ENCODE measurements around the gene TMEM176A. TPM values are rescaled to one million over a fixed set of nuclear protein-coding genes. Genes with fewer than 3 reads are reported as not detected.

Gene TMEM176A
- total RNA-seq, 2 experiments from 2014 or later, result not detected

GRCh38 chr7:150829426-150829825 is 28.9 kb downstream of the TMEM176A start:
- Mint-ChIP-seq H3K9me3 (no peaks in the 10 kb centered on the region), H3K27ac (no peak overlapping the region), H3K27me3 (peaks cover 29% of the 10 kb centered on the region), H3K4me3 (no peak overlapping the region), H3K36me3 (ENCODE audit: low read depth) (no peaks in the 10 kb centered on the region), H3K4me1 (ENCODE audit: low read depth) (no peaks in the 10 kb centered on the region)
- intact Hi-C loops (cut with micrococcal nuclease), result no loop called here
- TF ChIP-seq CTCF (IDR thresholded peaks at IDR 0.05), result no peak
- POLR2A ChIA-PET, result no interaction called here
- ATAC-seq (no peak), DNase-seq (no peak)
- CTCF ChIA-PET, result interaction anchor here (0.6 kb wide), 1 partner anchor 51 kb away, joined by 4 read pairs; no protein-coding TSS in a partner anchor

GRCh38 chr7:150830937-150831336 is 30.4 kb downstream of the TMEM176A start:
- H3K27me3 Mint-ChIP-seq, result peaks cover 29% of the 10 kb centered on the region
- H3K9me3 Mint-ChIP-seq, result no peaks in the 10 kb centered on the region
- no peaks in the 10 kb centered on the region for H3K36me3 Mint-ChIP-seq (ENCODE audit: low read depth)
- ATAC-seq (no peak), DNase-seq (no peak)
- no peak for TF ChIP-seq CTCF (IDR thresholded peaks at IDR 0.05)
- no peaks in the 10 kb centered on the region for H3K4me1 Mint-ChIP-seq (ENCODE audit: low read depth)
- intact Hi-C loops (cut with micrococcal nuclease), result no loop called here
- H3K27ac Mint-ChIP-seq, result no peak overlapping the region
- no peak overlapping the region for H3K4me3 Mint-ChIP-seq
- CTCF ChIA-PET, result no interaction called here
- POLR2A ChIA-PET, result no interaction called here

- no peak for ATAC-seq
- intact Hi-C loops (cut with micrococcal nuclease), result no loop called here
- Mint-ChIP-seq H3K4me3 (no peak overlapping the region), H3K36me3 (ENCODE audit: low read depth) (no peaks in the 10 kb centered on the region), H3K9me3 (no peaks in the 10 kb centered on the region), H3K27ac (no peak overlapping the region), H3K27me3 (peaks cover 27% of the 10 kb centered on the region), H3K4me1 (ENCODE audit: low read depth) (no peaks in the 10 kb centered on the region)
- POLR2A ChIA-PET, result no interaction called here
- CTCF ChIA-PET, result interaction anchor here (0.8 to 0.9 kb wide), 2 partner anchors 12 to 81 kb away, joined by 3 read pairs; no protein-coding TSS in a partner anchor
- no peak for DNase-seq
- no peak for TF ChIP-seq CTCF (IDR thresholded peaks at IDR 0.05)
Observed at GRCh38 chr7:150831851-150832250, 31.3 kb downstream of the TMEM176A start.

GRCh38 chr7:150835019-150835418 is 34.5 kb downstream of the TMEM176A start:
- Mint-ChIP-seq H3K27me3 (peaks cover 17% of the 10 kb centered on the region), H3K36me3 (ENCODE audit: low read depth) (no peaks in the 10 kb centered on the region), H3K4me1 (ENCODE audit: low read depth) (no peaks in the 10 kb centered on the region), H3K27ac (no peak overlapping the region), H3K4me3 (no peak overlapping the region), H3K9me3 (no peaks in the 10 kb centered on the region)
- intact Hi-C loops (cut with micrococcal nuclease), result no loop called here
- TF ChIP-seq CTCF (IDR thresholded peaks at IDR 0.05), result no peak
- ChIA-PET POLR2A (no interaction called here), CTCF (interaction anchor here (0.9 to 1.5 kb wide), 2 partner anchors 42 to 63 kb away, joined by 3 to 5 read pairs; no protein-coding TSS in a partner anchor)
- DNase-seq, result no peak
- ATAC-seq, result no peak

- DNase-seq (no peak), ATAC-seq (no peak)
- Mint-ChIP-seq H3K27me3 (peaks cover 14% of the 10 kb centered on the region), H3K36me3 (ENCODE audit: low read depth) (no peaks in the 10 kb centered on the region), H3K27ac (no peak overlapping the region), H3K4me3 (no peak overlapping the region), H3K4me1 (ENCODE audit: low read depth) (no peaks in the 10 kb centered on the region), H3K9me3 (no peaks in the 10 kb centered on the region)
- intact Hi-C loops (cut with micrococcal nuclease), result no loop called here
- CTCF ChIA-PET, result interaction anchor here (0.9 to 1.7 kb wide), 3 partner anchors 41 to 63 kb away, joined by 3 to 5 read pairs (median 4); no protein-coding TSS in a partner anchor
- no peak for TF ChIP-seq CTCF (IDR thresholded peaks at IDR 0.05)
- POLR2A ChIA-PET, result no interaction called here
Observed at GRCh38 chr7:150835702-150836280, 35.2 kb downstream of the TMEM176A start.

Measured in activated CD8-positive, alpha-beta T cell treated with anti-CD3 and anti-CD28 coated beads for 36 hours (primary cell).